Urothelium cell line (cell line): ENCODE data around the gene ATF6.
"Not testable (repeated sequence)": the region's sequence is repeated elsewhere in the genome, so short reads cannot be mapped to it uniquely, and the experiment has no call there.

ENCODE experiments used
- DNase-seq: peaks from one replicate; pipeline ENCODE4 v3.0.0; 2011; ENCODE audit warnings: low spot score, mixed read lengths
- FAIRE-seq: peaks from 2 replicates; lab custom pipeline; 2011; peaks lifted over from hg19 to GRCh38; lab: Jason Lieb, UNC

Gene ATF6

GRCh38 chr1:161777261-161777660 lies 11.1 kb downstream of the ATF6 start:
- FAIRE-seq = no peak
- no peak for DNase-seq

DNA sequence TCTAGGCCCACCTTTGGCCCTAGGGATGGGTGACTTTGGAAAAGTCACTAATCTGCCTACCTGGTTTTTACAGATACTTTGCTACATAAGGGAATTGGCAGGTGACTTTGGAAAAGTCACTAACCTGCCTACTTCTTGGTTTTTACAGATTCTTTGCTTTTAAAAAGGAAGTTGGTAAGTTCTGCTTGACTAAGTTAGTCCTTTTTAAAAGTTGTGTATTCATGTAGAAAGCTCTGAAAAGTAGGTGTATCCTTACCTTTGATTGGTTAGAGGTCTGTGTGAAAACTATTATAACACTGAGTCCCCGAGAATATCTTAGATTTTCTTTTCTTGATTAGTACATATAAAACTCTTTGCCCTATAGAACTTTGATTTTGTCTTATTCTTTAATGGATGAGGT lies 12.4 kb downstream of the ATF6 start:
- DNase-seq (no peak), FAIRE-seq (no peak)

DNA sequence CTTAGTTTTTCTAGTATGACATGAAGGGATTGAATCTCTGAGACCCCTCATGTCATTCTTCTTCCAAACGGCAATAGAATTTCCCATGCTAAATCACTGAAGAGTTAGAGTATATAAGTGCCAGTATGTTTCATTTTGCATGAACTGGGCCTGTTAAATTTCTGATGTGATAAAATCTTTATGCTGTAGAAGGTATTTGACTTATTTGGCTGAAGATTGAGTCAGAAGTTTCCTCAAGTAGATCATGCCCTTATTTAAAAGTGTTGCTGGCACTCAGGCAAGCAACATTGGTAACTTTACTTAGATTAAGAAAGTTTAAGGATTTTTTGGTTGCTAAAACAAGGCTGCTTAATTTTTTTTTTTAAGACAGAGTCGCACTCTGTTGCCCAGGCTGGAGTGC lies 13.3 kb downstream of the ATF6 start:
- no peak for FAIRE-seq
- no peak for DNase-seq

- FAIRE-seq = no peak
- DNase-seq = no peak
Measured at GRCh38 chr1:161781995-161782394, 15.9 kb downstream of the ATF6 start.

DNA sequence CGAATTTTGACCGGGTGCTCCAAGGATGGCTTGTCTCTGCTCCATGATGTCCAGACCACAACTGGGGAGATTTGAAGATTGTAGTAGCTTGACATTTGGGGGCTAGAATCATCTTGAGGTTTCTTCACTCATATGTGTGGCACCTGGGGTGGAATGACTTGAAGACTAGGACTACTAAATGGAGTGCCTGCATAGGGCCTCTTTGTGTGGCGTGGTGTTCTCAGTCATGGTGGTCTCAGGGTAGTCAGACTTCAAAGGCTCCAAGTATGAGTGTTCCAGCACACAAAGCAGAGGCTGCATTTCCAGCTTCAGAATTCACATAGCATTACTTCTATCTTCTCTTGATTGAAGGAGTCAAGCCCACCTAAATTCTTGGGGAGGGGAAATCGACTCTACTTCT lies 16.8 kb downstream of the ATF6 start:
- FAIRE-seq (no peak), DNase-seq (no peak)

GRCh38 chr1:161784968-161785367 lies 18.8 kb downstream of the ATF6 start:
- no peak for DNase-seq
- FAIRE-seq = no peak

GRCh38 chr1:161787355-161787754 lies 21.2 kb downstream of the ATF6 start:
- FAIRE-seq = no peak

DNA sequence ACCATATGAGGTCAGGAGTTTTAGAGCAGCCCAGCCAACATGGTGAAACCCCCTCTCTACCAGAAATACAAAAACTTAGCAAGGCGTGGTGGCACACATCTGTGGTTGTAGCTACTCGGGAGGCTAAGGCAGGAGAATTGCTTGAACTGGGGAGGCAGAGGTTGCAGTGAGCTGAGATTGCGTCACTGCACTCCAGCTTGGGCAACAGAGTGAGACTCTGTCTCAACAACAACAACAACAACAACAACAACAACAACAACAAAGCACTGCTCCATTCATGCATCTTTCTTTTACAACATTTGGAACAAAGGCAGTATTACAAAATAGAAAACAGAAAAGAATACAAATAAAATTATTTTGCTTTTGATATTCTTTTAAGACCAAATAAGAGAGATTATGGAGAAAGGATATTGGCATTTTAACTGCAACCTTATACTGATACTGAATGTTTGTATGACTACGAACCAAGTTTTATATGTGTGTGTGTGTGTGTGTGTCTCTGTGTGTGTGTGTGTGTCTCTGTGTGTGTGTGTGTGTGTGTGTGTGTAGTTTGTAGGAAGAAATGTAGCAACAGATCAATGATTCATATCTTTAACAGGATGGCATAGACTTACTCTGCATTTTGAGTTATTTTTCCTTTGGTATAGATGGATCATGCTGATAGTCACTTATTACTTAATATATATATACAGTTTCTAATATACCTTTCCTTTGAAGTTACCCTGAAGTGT lies 24.6 kb downstream of the ATF6 start:
- DNase-seq = no peak
- FAIRE-seq = no peak

More at GRCh38 chr1:161787355-161787754, 21.2 kb downstream of the ATF6 start:
- DNase-seq = no peak

GRCh38 chr1:161791904-161792655 lies 26.0 kb downstream of the ATF6 start:
- no peak for FAIRE-seq

DNA sequence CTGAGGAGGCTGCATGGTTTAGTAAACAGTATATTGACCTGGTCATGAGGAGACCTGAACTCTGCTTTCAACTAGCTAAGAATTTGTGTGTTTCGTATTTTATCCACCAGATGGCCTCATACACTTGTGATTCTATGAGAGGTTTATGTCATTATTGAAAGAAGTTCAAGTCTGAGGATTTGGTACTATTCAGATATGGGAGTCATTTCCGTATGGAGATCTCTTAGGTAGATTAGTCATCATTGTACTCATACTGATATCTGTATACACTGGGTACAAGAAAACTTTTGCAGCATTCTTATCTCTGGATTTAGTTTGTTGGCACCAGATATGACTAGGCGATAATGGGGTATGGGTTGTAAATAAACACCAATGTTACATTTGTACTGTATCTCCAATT lies 26.6 kb downstream of the ATF6 start:
- FAIRE-seq (no peak), DNase-seq (peak; percentile 48)

More at GRCh38 chr1:161791904-161792655, 26.0 kb downstream of the ATF6 start:
- DNase-seq = no peak

GRCh38 chr1:161799792-161800191 lies 33.7 kb downstream of the ATF6 start:
- FAIRE-seq (no peak), DNase-seq (no peak)

DNA sequence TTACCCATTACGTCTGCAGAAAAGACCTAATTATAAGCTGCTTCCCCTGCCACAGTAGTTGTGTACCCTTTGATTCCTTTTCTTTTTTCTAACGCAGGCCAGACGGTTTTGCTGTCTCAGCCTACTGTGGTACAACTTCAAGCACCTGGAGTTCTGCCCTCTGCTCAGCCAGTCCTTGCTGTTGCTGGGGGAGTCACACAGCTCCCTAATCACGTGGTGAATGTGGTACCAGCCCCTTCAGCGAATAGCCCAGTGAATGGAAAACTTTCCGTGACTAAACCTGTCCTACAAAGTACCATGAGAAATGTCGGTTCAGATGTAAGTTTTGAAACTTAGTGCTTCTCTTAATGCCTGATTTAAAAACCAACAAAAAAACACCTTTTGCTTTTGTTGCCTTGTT lies 35.8 kb downstream of the ATF6 start:
- no peak for DNase-seq
- FAIRE-seq = no peak

DNA sequence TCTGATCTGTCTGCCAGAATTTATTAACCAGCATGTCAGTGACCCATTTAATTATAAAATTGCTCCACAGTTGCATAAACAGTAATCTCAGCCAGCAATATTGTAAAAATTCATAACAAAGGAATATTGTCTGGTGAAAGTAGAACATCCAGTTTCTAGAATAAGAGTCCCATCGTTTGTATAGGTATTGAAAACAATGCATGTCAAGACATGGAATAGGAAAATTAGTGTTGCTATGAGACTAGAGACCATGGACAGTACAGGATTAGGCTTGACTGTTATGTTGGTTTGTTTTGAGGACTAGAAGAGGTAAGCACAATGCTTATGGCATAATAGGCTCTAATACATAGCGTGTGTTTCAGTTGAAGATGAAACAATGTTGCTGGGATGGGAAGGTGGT lies 37.1 kb downstream of the ATF6 start:
- FAIRE-seq = no peak

DNA sequence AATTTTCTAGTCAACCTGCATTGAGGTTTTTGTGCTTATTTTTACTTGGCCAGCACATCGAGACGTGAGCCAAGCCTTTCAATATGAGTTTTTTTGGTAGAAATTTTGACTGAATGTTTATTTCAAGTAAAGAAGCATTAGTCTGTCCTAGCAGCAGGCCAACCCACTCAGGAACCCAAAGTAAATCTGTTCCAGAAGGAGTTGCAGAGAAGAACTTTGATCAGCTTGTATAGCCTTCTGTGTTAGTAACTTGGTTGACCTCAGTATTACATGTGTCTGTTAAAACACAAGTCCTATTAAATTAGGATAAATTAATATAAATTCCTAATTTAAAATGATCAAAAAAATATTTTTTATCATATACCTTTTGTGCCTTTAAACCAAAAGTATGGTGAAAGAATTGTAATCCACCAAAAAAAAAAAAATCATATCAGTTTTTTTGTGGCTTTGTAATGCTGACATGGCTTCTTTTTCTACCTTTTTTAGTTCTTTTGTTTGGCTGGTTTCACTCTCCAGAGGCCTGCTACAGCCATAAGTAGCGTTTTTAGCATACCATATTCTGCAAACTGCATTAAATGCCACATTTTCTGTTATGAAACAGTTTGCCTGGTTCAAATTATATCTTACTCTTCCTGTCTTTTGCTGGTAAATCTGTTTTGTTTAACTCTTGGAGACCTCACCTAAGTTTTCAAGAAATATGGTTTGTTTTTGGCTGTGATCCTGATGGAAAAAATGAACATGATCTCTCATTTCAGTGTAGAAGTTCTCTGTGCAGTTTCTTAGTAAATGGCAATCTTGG lies 39.5 kb downstream of the ATF6 start:
- FAIRE-seq (no peak), DNase-seq (no peak)

More for the DNA sequence above, 37.1 kb downstream of the ATF6 start:
- no peak for DNase-seq

- FAIRE-seq, DNase-seq: not testable (repeated sequence)
Measured at GRCh38 chr1:161809202-161809601, 43.1 kb downstream of the ATF6 start.

GRCh38 chr1:161809656-161810055 lies 43.5 kb downstream of the ATF6 start:
- not testable (repeated sequence) for DNase-seq, FAIRE-seq

DNA sequence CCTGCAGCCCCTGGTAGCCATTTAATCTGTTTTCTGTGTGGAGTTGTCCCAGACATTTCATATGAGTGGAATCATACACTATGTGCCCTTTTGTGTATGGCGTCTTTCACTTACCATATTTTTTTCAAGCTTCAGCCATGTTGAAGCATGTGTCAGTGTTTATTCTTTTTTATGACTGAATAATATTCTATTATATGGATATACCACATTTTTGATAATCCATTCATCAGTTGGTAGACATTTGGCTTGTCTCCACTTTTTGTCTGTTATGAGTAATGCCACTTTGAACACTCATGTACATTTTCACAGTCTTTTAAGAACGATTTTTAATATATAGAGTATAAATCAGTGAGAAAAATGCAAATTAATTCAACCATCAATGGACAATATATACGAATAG lies 44.7 kb downstream of the ATF6 start:
- DNase-seq = no peak
- no peak for FAIRE-seq

DNA sequence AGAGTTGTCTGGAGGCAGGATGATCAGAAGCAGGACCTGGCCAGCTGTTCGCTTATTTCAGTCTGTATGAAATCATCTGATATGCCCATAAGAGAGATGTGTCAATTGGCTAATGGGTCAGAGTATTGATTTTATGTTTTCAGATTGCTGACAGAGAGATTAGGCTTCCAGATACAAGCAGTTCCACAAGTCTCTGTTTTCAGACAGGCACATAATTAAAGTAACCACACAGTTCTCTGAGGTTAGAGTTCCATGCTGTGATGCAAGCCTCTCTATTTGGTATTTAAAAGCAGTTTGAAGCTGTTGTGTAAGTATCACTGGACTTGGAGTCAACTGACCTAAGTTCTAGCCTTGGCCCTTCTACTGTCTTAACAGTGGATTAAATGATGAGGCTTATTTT lies 50.1 kb downstream of the ATF6 start:
- DNase-seq = no peak
- no peak for FAIRE-seq

DNA sequence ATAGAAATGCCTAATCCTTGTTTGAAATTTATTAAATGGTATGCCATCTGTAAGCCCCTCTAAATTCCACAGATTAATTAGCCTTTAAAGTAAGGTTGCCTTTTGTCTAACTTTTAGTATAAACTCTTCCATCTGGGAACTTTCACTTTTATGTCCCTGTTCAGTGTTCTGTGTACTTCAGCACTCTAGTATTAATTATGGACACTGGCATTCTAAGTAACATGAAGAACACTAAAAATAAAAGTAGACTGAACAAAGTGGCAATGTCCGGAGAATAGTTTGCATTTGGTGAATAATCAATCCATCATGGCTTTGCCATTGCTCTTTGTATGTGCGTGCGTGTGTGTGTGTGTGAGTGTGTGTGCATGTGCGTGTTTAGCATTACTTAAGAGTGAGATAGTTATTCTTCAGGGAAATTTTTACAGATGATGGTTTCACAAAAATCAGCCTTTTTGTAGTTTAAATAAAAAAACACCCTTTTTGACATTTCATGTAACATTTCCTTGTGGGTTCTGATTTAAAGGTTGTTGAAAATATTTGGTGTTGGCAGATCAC lies 51.1 kb downstream of the ATF6 start:
- FAIRE-seq (no peak), DNase-seq (no peak)

DNA sequence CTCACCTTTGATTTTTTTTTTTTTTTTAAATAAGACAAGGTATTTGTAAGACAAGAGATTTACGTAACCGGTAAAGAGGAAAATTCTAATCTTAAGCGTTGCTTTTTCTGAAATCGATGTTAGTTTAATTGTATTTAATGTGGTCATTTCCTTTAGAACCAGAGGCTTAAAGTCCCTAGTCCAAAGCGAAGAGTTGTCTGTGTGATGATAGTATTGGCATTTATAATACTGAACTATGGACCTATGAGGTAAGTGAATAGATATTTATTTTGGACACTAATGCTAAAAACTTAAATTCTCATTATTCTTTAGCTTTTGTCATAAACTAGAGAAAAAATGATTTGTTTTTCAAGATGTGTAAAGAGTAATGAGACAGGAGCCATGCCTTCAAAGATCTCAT lies 54.8 kb downstream of the ATF6 start:
- FAIRE-seq (no peak), DNase-seq (no peak)

- DNase-seq = no peak
- FAIRE-seq = no peak
Measured at GRCh38 chr1:161824618-161825017, 58.5 kb downstream of the ATF6 start.
